Nephron progenitor cell (in vitro differentiated cells): Measurements from ENCODE around the gene STARD10.
A peak's percentile ranks its signal among the peaks of the same experiment; 100 is the strongest.

Experiments
- DNase-seq: peaks from one replicate; pipeline ENCODE4 v3.0.0; 2021
- H3K27ac Mint-ChIP-seq: 2 replicates; pipeline ENCODE4 v1.8.0; 2021; ENCODE audit warnings: mild to moderate bottlenecking, moderate library complexity, mixed read lengths
- H3K27me3 Mint-ChIP-seq: 2 replicates; pipeline ENCODE4 v1.8.0; 2021; ENCODE audit warnings: mild to moderate bottlenecking, low read depth, mixed read lengths; ENCODE audit not compliant: poor library complexity
- H3K36me3 Mint-ChIP-seq: 2 replicates; pipeline ENCODE4 v1.8.0; 2021; ENCODE audit warnings: low read depth, mixed read lengths
- H3K4me1 Mint-ChIP-seq: 2 replicates; pipeline ENCODE4 v1.8.0; 2021; ENCODE audit warnings: mixed read lengths
- H3K4me3 Mint-ChIP-seq: 2 replicates; pipeline ENCODE4 v1.8.0; 2021; ENCODE audit warnings: mild to moderate bottlenecking, moderate library complexity, mixed read lengths
- H3K9me3 Mint-ChIP-seq: 2 replicates; pipeline ENCODE4 v1.8.0; 2021; ENCODE audit warnings: mild to moderate bottlenecking, moderate library complexity, mixed read lengths
- TF ChIP-seq, protein P1 (sequence below): fragments of 200-600 bp; sonication (generic); IDR thresholded peaks from 2 replicates; pipeline ENCODE4 v1.5.0; 2021; ENCODE audit warnings: antibody characterized with exemption

Gene STARD10

GRCh38 chr11:72716788-72717435 lies 76.9 kb downstream of the STARD10 start:
- no peak overlapping the region for H3K4me3 Mint-ChIP-seq
- no peaks in the 10 kb centered on the region for H3K27me3 Mint-ChIP-seq
- peaks cover 59% of the 10 kb centered on the region for H3K4me1 Mint-ChIP-seq
- TF ChIP-seq, protein P1, sequence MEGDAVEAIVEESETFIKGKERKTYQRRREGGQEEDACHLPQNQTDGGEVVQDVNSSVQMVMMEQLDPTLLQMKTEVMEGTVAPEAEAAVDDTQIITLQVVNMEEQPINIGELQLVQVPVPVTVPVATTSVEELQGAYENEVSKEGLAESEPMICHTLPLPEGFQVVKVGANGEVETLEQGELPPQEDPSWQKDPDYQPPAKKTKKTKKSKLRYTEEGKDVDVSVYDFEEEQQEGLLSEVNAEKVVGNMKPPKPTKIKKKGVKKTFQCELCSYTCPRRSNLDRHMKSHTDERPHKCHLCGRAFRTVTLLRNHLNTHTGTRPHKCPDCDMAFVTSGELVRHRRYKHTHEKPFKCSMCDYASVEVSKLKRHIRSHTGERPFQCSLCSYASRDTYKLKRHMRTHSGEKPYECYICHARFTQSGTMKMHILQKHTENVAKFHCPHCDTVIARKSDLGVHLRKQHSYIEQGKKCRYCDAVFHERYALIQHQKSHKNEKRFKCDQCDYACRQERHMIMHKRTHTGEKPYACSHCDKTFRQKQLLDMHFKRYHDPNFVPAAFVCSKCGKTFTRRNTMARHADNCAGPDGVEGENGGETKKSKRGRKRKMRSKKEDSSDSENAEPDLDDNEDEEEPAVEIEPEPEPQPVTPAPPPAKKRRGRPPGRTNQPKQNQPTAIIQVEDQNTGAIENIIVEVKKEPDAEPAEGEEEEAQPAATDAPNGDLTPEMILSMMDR = no peak
- peak overlapping the region; percentile 81 for H3K27ac Mint-ChIP-seq
- H3K36me3 Mint-ChIP-seq = peaks cover 7% of the 10 kb centered on the region
- no peaks in the 10 kb centered on the region for H3K9me3 Mint-ChIP-seq
- DNase-seq = no peak

GRCh38 chr11:72716290-72716689 lies 77.6 kb downstream of the STARD10 start:
- no peak overlapping the region for H3K27ac Mint-ChIP-seq
- peaks cover 7% of the 10 kb centered on the region for H3K36me3 Mint-ChIP-seq
- H3K27me3 Mint-ChIP-seq = no peaks in the 10 kb centered on the region
- H3K4me1 Mint-ChIP-seq = peaks cover 55% of the 10 kb centered on the region
- TF ChIP-seq, protein P1 = no peak
- H3K4me3 Mint-ChIP-seq = no peak overlapping the region
- DNase-seq = no peak
- no peaks in the 10 kb centered on the region for H3K9me3 Mint-ChIP-seq

DNA sequence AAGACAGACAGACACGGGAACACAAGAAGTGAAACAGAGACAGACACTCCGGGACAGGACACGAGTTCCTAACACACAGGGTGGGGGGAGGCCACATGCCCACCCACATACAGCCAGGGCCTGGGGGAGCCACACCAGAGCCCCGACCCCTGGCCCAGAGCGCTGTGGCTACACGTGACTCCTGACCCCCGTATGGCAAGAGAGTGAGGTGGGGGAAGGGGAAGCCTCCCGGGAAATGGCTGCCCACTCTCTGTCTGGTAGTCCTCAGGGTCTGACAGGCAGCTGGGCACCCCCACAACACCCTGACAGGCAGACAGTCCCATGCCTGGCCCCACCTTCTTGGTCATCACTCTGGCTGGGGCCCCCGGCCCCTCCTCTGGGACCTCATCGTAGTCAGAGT lies 81.0 kb downstream of the STARD10 start:
- Mint-ChIP-seq H3K27ac (peak overlapping the region; percentile 93), H3K9me3 (no peaks in the 10 kb centered on the region), H3K4me3 (peak overlapping the region; percentile 41), H3K4me1 (peaks cover 39% of the 10 kb centered on the region), H3K27me3 (peaks cover 5% of the 10 kb centered on the region), H3K36me3 (peaks cover 25% of the 10 kb centered on the region)
- no peak for DNase-seq
- TF ChIP-seq, protein P1 = no peak

DNA sequence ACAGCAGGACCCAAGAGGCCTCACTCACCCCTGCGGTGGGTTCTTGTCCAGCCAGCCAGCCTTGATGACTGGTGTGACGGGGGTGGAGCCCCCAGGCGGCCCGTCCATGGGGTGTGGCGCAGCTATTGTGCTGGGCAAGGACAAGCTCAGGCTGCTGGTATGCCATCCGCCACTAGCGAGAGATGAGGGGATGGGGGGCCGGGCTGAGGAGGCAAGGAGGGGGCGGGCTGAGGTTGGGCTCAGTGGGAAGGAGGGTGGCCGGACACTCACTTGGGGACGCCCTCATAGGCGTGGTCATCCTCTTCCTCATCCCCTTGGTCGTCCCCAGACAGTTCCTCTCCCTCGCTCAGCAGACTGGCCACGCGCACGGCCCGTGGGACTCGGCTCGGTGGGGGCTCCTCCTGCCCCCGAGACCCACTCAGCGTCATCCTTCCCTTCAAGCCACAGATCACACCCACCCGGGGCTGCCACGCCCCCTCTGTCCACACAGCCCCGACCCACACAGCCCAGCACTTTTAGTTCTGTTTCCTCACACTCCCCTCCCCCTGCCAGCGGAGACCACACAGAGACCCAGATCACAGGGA lies 81.6 kb downstream of the STARD10 start:
- peaks cover 29% of the 10 kb centered on the region for H3K36me3 Mint-ChIP-seq
- H3K4me3 Mint-ChIP-seq = peak overlapping the region; percentile 41
- TF ChIP-seq, protein P1 = no peak
- DNase-seq = no peak
- H3K27ac Mint-ChIP-seq = peak overlapping the region; percentile 93
- H3K27me3 Mint-ChIP-seq = peaks cover 5% of the 10 kb centered on the region
- H3K9me3 Mint-ChIP-seq = no peaks in the 10 kb centered on the region
- peaks cover 43% of the 10 kb centered on the region for H3K4me1 Mint-ChIP-seq

GRCh38 chr11:72711141-72711540 lies 82.7 kb downstream of the STARD10 start:
- H3K27me3 Mint-ChIP-seq = peaks cover 5% of the 10 kb centered on the region
- TF ChIP-seq, protein P1 = no peak
- no peaks in the 10 kb centered on the region for H3K9me3 Mint-ChIP-seq
- peaks cover 38% of the 10 kb centered on the region for H3K36me3 Mint-ChIP-seq
- H3K4me3 Mint-ChIP-seq = peak overlapping the region; percentile 66
- H3K27ac Mint-ChIP-seq = no peak overlapping the region
- peaks cover 51% of the 10 kb centered on the region for H3K4me1 Mint-ChIP-seq
- DNase-seq = no peak

DNA sequence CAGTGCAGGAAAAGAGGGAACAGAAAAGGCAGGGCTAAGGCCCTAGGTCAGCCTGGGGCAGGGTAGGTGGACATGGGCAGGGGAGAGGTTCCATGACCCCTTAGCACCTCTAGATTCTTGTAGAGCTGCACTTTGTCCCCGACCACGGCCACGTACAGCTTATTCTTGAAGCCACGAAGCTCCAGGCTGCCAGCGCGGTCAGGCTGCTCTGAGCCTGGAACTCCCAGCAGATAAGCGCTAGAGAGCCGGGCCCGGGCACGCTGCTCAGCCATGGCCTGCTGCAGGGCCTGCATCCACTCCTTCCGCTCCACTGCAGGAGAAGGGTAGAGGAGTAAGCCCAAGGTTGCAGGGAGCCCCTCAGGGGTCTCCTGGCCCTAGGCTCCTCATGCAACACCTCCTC lies 83.6 kb downstream of the STARD10 start:
- Mint-ChIP-seq H3K4me1 (peaks cover 53% of the 10 kb centered on the region), H3K27ac (no peak overlapping the region)

More for the DNA sequence above, 83.6 kb downstream of the STARD10 start:
- no peak overlapping the region for H3K4me3 Mint-ChIP-seq
- H3K27me3 Mint-ChIP-seq = peaks cover 5% of the 10 kb centered on the region
- no peaks in the 10 kb centered on the region for H3K9me3 Mint-ChIP-seq
- TF ChIP-seq, protein P1 = no peak
- DNase-seq = no peak
- peaks cover 40% of the 10 kb centered on the region for H3K36me3 Mint-ChIP-seq
